Thyroid gland (tissue), 4 donors: ENCODE data around the gene MARK2.

Source experiments
- POLR2A ChIP-seq, 2 donors: fragments of 450-650 bp; IDR thresholded peaks; one replicate each; pipeline ENCODE4 v1.6.1; 2017; ENCODE audit warnings: antibody characterized with exemption in 2 of 2, mild to moderate bottlenecking in 2 of 2, moderate library complexity in 1 of 2
- TF ChIP-seq, protein P1 (sequence below), 6 experiments: fragments of 200-600 bp in 3 of 6; fragments of 450-650 bp in 3 of 6; sonication (generic) in 3 of 6; IDR thresholded peaks; one replicate each; pipeline ENCODE4 v1.5.1; 2016 to 2019; ENCODE audit warnings: antibody characterized with exemption in 6 of 6, mild to moderate bottlenecking in 2 of 6, inconsistent platforms in 1 of 6, moderate library complexity in 1 of 6

DNA sequence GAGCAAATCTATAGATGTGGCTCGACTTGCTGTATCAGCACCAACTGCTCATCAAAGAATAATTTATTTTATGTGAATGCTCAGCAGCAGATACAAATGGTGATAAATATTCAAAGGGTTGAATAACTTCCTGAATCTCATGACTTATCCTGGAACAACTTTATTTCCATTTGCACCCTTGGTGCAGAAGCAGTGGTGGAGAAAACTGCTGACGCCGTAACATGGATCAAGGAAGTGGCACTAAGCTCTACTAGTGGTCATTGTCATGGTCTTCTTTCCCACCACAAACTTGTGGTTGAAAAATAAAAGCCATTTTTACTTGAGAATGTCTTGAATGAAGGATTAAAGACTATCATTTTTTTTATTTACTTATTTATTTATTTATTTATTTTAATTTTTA lies 14.6 kb downstream of the MARK2 start:
- TF ChIP-seq, protein P1, sequence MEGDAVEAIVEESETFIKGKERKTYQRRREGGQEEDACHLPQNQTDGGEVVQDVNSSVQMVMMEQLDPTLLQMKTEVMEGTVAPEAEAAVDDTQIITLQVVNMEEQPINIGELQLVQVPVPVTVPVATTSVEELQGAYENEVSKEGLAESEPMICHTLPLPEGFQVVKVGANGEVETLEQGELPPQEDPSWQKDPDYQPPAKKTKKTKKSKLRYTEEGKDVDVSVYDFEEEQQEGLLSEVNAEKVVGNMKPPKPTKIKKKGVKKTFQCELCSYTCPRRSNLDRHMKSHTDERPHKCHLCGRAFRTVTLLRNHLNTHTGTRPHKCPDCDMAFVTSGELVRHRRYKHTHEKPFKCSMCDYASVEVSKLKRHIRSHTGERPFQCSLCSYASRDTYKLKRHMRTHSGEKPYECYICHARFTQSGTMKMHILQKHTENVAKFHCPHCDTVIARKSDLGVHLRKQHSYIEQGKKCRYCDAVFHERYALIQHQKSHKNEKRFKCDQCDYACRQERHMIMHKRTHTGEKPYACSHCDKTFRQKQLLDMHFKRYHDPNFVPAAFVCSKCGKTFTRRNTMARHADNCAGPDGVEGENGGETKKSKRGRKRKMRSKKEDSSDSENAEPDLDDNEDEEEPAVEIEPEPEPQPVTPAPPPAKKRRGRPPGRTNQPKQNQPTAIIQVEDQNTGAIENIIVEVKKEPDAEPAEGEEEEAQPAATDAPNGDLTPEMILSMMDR (IDR thresholded peaks at IDR 0.05): no peak
- TF ChIP-seq POLR2A (IDR thresholded peaks at IDR 0.05): no peak
